OCI-LY1 (cell line): ENCODE results near the gene ALOX15.

ENCODE experiments used
- H2AFZ ChIP-seq: fragments of 200-600 bp; sonication (generic), shearing (Covaris generic); 2 replicates; pipeline ENCODE4 v1.6.0; 2014; ENCODE audit warnings: antibody characterized with exemption, mild to moderate bottlenecking, low read length
- H3F3A ChIP-seq: fragments of 200-600 bp; sonication (generic), shearing (Covaris generic); 2 replicates; pipeline ENCODE4 v1.6.0; 2014; ENCODE audit warnings: mild to moderate bottlenecking, antibody characterized with exemption, low read length, moderate library complexity; ENCODE audit not compliant: insufficient read depth
- H3K27ac ChIP-seq: fragments of 200-600 bp; sonication (generic); 2 replicates; pipeline ENCODE4 v1.5.1; 2014; ENCODE audit warnings: low read length, mixed run types, mild to moderate bottlenecking, low read depth; ENCODE audit not compliant: poor library complexity, severe bottlenecking
- H3K27me3 ChIP-seq: fragments of 200-600 bp; sonication (generic); 2 replicates; pipeline ENCODE4 v1.6.0; 2014; ENCODE audit warnings: antibody characterized with exemption, mild to moderate bottlenecking, low read length, moderate library complexity; ENCODE audit not compliant: insufficient read depth
- H3K36me3 ChIP-seq: fragments of 200-600 bp; sonication (generic); 2 replicates; pipeline ENCODE4 v1.6.1; 2014; ENCODE audit warnings: mild to moderate bottlenecking, antibody characterized with exemption, low read length, moderate library complexity, mixed read lengths; ENCODE audit not compliant: insufficient read depth
- H3K4me1 ChIP-seq: fragments of 200-600 bp; sonication (generic); 2 replicates; pipeline ENCODE4 v1.5.1; 2014; ENCODE audit warnings: mild to moderate bottlenecking, low read length, moderate library complexity; ENCODE audit not compliant: insufficient read depth, severe bottlenecking
- H3K4me2 ChIP-seq: fragments of 200-600 bp; sonication (generic), shearing (Covaris generic); 2 replicates; pipeline ENCODE4 v1.6.1; 2014; ENCODE audit warnings: low read length
- H3K4me3 ChIP-seq: fragments of 200-600 bp; sonication (generic); 2 replicates; pipeline ENCODE4 v1.5.1; 2014; ENCODE audit warnings: low read length, low read depth, mild to moderate bottlenecking, mixed read lengths; ENCODE audit not compliant: poor library complexity, severe bottlenecking
- H3K79me2 ChIP-seq: fragments of 200-600 bp; shearing (Covaris generic); 2 replicates; pipeline ENCODE4 v1.6.1; 2016; ENCODE audit warnings: mixed run types, low read length, mixed read lengths; ENCODE audit not compliant: insufficient read depth
- H3K9ac ChIP-seq: fragments of 200-600 bp; sonication (generic), shearing (Covaris generic); 2 replicates; pipeline ENCODE4 v1.6.1; 2014; ENCODE audit warnings: mild to moderate bottlenecking, low read length, mixed read lengths
- H3K9me2 ChIP-seq: fragments of 200-600 bp; sonication (generic), shearing (Covaris generic); 2 replicates; pipeline ENCODE4 v1.6.1; 2014; ENCODE audit warnings: low read depth, mild to moderate bottlenecking, low read length, mixed read lengths
- H3K9me3 ChIP-seq: fragments of 200-600 bp; shearing (Covaris generic); 2 replicates; pipeline ENCODE4 v1.6.1; 2014; ENCODE audit warnings: low read length, mixed read lengths
- H4K20me1 ChIP-seq: fragments of 200-600 bp; sonication (generic), shearing (Covaris generic); 2 replicates; pipeline ENCODE4 v1.6.0; 2016; ENCODE audit warnings: mild to moderate bottlenecking, low read length; ENCODE audit not compliant: insufficient read depth
- CTCF ChIP-seq: fragments of 200-600 bp; sonication (generic), shearing (Covaris generic); IDR thresholded peaks from 2 replicates; pipeline ENCODE4 v1.5.1; 2017; ENCODE audit warnings: mild to moderate bottlenecking, antibody characterized with exemption, low read length, moderate library complexity, mixed read lengths
- EZH2 ChIP-seq: fragments of 200-600 bp; sonication (generic), shearing (Covaris generic); IDR thresholded peaks from 2 replicates; pipeline ENCODE4 v1.8.0; 2017; ENCODE audit warnings: borderline replicate concordance, mixed run types, mild to moderate bottlenecking, antibody characterized with exemption, low read length, moderate library complexity, mixed read lengths

ALOX15 gene

GRCh38 chr17:4679658-4680057, 38.2 kb upstream of the ALOX15 start:
- Histone ChIP-seq H3K79me2 (no peaks in the 10 kb centered on the region), H3K4me2 (no peak overlapping the region), H3K36me3 (peaks cover 92% of the 10 kb centered on the region), H3K27ac (no peak overlapping the region), H3K27me3 (no peaks in the 10 kb centered on the region), H3K4me3 (no peak overlapping the region), H3K4me1 (no peaks in the 10 kb centered on the region), H3F3A (no peaks in the 10 kb centered on the region), H3K9me3 (no peaks in the 10 kb centered on the region), H3K9me2 (no peaks in the 10 kb centered on the region), H2AFZ (no peak overlapping the region), H3K9ac (no peak overlapping the region), H4K20me1 (no peaks in the 10 kb centered on the region)
- TF ChIP-seq CTCF, result no peak

- Histone ChIP-seq H3K4me2 (no peak overlapping the region), H4K20me1 (no peaks in the 10 kb centered on the region), H3K9me3 (no peaks in the 10 kb centered on the region), H3K9me2 (no peaks in the 10 kb centered on the region), H3K4me1 (no peaks in the 10 kb centered on the region), H2AFZ (no peak overlapping the region), H3K36me3 (peaks cover 92% of the 10 kb centered on the region), H3F3A (no peaks in the 10 kb centered on the region), H3K79me2 (no peaks in the 10 kb centered on the region), H3K9ac (no peak overlapping the region), H3K27me3 (no peaks in the 10 kb centered on the region), H3K27ac (no peak overlapping the region), H3K4me3 (no peak overlapping the region)
- TF ChIP-seq CTCF, result no peak
- TF ChIP-seq EZH2, result no peak
These were observed 37.1 kb upstream of the ALOX15 start for GRCh38 chr17:4678448-4679026.

GRCh38 chr17:4676791-4677190, 35.3 kb upstream of the ALOX15 start:
- H3F3A ChIP-seq, result no peaks in the 10 kb centered on the region
- H3K27me3 ChIP-seq, result no peaks in the 10 kb centered on the region
- H4K20me1 ChIP-seq, result no peaks in the 10 kb centered on the region
- H3K36me3 ChIP-seq, result peaks cover 96% of the 10 kb centered on the region
- no peak overlapping the region for H3K4me2 ChIP-seq
- no peak overlapping the region for H2AFZ ChIP-seq
- H3K4me3 ChIP-seq, result no peak overlapping the region
- no peak overlapping the region for H3K9ac ChIP-seq
- H3K27ac ChIP-seq, result no peak overlapping the region
- H3K9me2 ChIP-seq, result no peaks in the 10 kb centered on the region
- H3K79me2 ChIP-seq, result no peaks in the 10 kb centered on the region
- H3K9me3 ChIP-seq, result no peaks in the 10 kb centered on the region
- TF ChIP-seq EZH2, result no peak
- no peaks in the 10 kb centered on the region for H3K4me1 ChIP-seq

- H3K27ac ChIP-seq, result no peak overlapping the region
- H3K4me1 ChIP-seq, result no peaks in the 10 kb centered on the region
- H3F3A ChIP-seq, result no peaks in the 10 kb centered on the region
- H4K20me1 ChIP-seq, result no peaks in the 10 kb centered on the region
- no peak overlapping the region for H3K4me2 ChIP-seq
- H3K9ac ChIP-seq, result no peak overlapping the region
- H3K79me2 ChIP-seq, result no peaks in the 10 kb centered on the region
- no peaks in the 10 kb centered on the region for H3K27me3 ChIP-seq
- no peak overlapping the region for H3K4me3 ChIP-seq
- no peak for TF ChIP-seq CTCF
- no peak for TF ChIP-seq EZH2
- peaks cover 98% of the 10 kb centered on the region for H3K36me3 ChIP-seq
- no peak overlapping the region for H2AFZ ChIP-seq
- no peaks in the 10 kb centered on the region for H3K9me3 ChIP-seq
- no peaks in the 10 kb centered on the region for H3K9me2 ChIP-seq
These were observed 34.3 kb upstream of the ALOX15 start for GRCh38 chr17:4675791-4676190.
